ENCODE measurements around the gene CARD9. TPM values are rescaled to one million over a fixed set of nuclear protein-coding genes. Genes with fewer than 3 reads are reported as not detected.

Gene CARD9
- total RNA-seq, 1 experiment from 2014 or later: 5.6 TPM

GRCh38 chr9:136419092-136419420 lies 45.6 kb upstream of the CARD9 start:
- Mint-ChIP-seq H3K4me3 (no peak overlapping the region), H3K27me3 (ENCODE audit: low read depth) (no peaks in the 10 kb centered on the region), H3K36me3 (ENCODE audit: insufficient read depth in 1 of 3, low read depth in 3 of 3) (peaks cover 35 to 87% (median 72%) of the 10 kb centered on the region in 3 experiments), H3K4me1 (no peaks in the 10 kb centered on the region), H3K9me3 (no peaks in the 10 kb centered on the region), H3K27ac (no peak overlapping the region; a peak in 1 of 7 replicates)
- Histone ChIP-seq H3K27ac (ENCODE audit: insufficient read length, low read depth, low read length) (no peak overlapping the region), H4K8ac (replicated peaks; ENCODE audit: insufficient read length, low read depth, low read length) (no peak overlapping the region), H2BK15ac (ENCODE audit: low read depth, low read length) (no peak overlapping the region), H4K5ac (ENCODE audit: insufficient read length, low read depth, low read length) (no peak overlapping the region), H3K56ac (ENCODE audit: insufficient read length, low read depth, low read length) (no peak overlapping the region), H3K4ac (ENCODE audit: low read depth, low read length) (no peak overlapping the region), H2BK120ac (ENCODE audit: low read depth, low read length, poor library complexity, severe bottlenecking) (no peak overlapping the region), H3K9ac (ENCODE audit: extremely low read depth, insufficient read length, low read length) (no peak overlapping the region), H3K23ac (ENCODE audit: insufficient read length, low read depth, low read length) (no peak overlapping the region), H2AK5ac (ENCODE audit: insufficient read length, low read length) (no peak overlapping the region), H3K23me2 (ENCODE audit: insufficient read length, low read depth, low read length, poor library complexity, severe bottlenecking) (no peaks in the 10 kb centered on the region), H2BK12ac (ENCODE audit: insufficient read length, low read depth, low read length) (no peak overlapping the region), H3K4me2 (ENCODE audit: insufficient read depth, insufficient read length, low read length) (no peak overlapping the region), H3K18ac (ENCODE audit: insufficient read length, low read depth, low read length) (no peak overlapping the region), H2AFZ (ENCODE audit: low read length) (no peak overlapping the region), H3K9me3 (ENCODE audit: control insufficient read depth, low read depth, low read length) (no peaks in the 10 kb centered on the region), H2BK5ac (ENCODE audit: insufficient read length, low read length) (no peak overlapping the region), H3K27me3 (ENCODE audit: insufficient read depth, low read length) (no peaks in the 10 kb centered on the region), H3K79me1 (ENCODE audit: insufficient read depth, low read depth, low read length, poor library complexity, severe bottlenecking) (no peaks in the 10 kb centered on the region), H2BK20ac (ENCODE audit: low read depth, low read length, poor library complexity, severe bottlenecking) (no peak overlapping the region), H4K91ac (ENCODE audit: insufficient read length, low read depth, low read length) (no peak overlapping the region), H3K79me2 (ENCODE audit: insufficient read depth, low read length) (no peaks in the 10 kb centered on the region), H3K4me1 (ENCODE audit: insufficient read depth, low read length) (no peaks in the 10 kb centered on the region), H3K14ac (ENCODE audit: insufficient read depth, low read length) (no peak overlapping the region), H4K20me1 (ENCODE audit: control insufficient read depth, insufficient read depth, insufficient read length) (no peaks in the 10 kb centered on the region), H3T11ph (ENCODE audit: low read length) (no peak overlapping the region)
- no peak for DNase-seq
- no CpG with 5 or more reads among the region's 12 CpGs for WGBS (ENCODE audit: extremely low coverage, insufficient read length, low lambda C conversion rate)
- TF ChIP-seq CTCF (conservative IDR thresholded peaks at IDR 0.05): no peak

Measured in H9 (cell line).